Measurements from ENCODE around the gene EYA2.

DNA sequence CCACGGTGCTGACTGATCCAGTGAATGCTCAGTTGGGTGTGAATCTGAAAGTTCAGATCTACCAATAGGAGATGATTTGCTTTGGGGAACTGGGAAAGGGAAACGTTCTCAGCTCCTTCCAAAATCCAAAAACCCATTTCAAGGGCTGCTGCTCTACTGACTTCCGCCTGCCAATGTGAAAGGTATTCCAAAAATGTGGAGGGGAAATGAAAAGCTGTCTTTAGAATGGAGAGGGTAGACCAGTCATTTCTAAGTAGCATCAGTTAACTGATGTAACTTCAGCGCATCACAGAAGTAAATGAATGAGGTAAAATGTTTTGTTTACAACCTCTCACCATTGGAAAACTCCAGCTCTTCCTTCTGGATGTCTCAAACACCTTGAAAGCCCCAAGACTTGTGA, 19.6 kb upstream of the EYA2 start:
- TF ChIP-seq, protein P1, sequence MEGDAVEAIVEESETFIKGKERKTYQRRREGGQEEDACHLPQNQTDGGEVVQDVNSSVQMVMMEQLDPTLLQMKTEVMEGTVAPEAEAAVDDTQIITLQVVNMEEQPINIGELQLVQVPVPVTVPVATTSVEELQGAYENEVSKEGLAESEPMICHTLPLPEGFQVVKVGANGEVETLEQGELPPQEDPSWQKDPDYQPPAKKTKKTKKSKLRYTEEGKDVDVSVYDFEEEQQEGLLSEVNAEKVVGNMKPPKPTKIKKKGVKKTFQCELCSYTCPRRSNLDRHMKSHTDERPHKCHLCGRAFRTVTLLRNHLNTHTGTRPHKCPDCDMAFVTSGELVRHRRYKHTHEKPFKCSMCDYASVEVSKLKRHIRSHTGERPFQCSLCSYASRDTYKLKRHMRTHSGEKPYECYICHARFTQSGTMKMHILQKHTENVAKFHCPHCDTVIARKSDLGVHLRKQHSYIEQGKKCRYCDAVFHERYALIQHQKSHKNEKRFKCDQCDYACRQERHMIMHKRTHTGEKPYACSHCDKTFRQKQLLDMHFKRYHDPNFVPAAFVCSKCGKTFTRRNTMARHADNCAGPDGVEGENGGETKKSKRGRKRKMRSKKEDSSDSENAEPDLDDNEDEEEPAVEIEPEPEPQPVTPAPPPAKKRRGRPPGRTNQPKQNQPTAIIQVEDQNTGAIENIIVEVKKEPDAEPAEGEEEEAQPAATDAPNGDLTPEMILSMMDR (IDR thresholded peaks at IDR 0.05) = no peak
- no peak for TF ChIP-seq POLR2A (IDR thresholded peaks at IDR 0.05)
